GM12875 (cell line): ENCODE results near the gene BIK.

ENCODE experiments used
- H3K4me3 ChIP-seq: one replicate; pipeline ENCODE4 v1.5.1; 2011; ENCODE audit warnings: low read depth, low read length, control low read depth
- CTCF ChIP-seq: IDR thresholded peaks from 2 replicates; pipeline ENCODE4 v1.5.1; 2011; ENCODE audit warnings: low read depth, mild to moderate bottlenecking, control low read depth, inconsistent platforms, low read length, moderate library complexity, borderline replicate concordance; ENCODE audit not compliant: insufficient read depth

The BIK gene

GRCh38 chr22:43164636-43165035 is 54.1 kb downstream of the BIK start:
- no peak for TF ChIP-seq CTCF
- no peak overlapping the region for H3K4me3 ChIP-seq

- TF ChIP-seq CTCF = no peak
- H3K4me3 ChIP-seq = no peak overlapping the region
These were observed 55.8 kb downstream of the BIK start for GRCh38 chr22:43166132-43166930.

- H3K4me3 ChIP-seq = no peak overlapping the region
These were observed 56.5 kb downstream of the BIK start for GRCh38 chr22:43167001-43167589.

GRCh38 chr22:43168471-43169309 is 58.1 kb downstream of the BIK start:
- H3K4me3 ChIP-seq = no peak overlapping the region
- TF ChIP-seq CTCF = no peak

More at GRCh38 chr22:43167001-43167589, 56.5 kb downstream of the BIK start:
- TF ChIP-seq CTCF = no peak

GRCh38 chr22:43169310-43170130 is 59.0 kb downstream of the BIK start:
- no peak overlapping the region for H3K4me3 ChIP-seq
- TF ChIP-seq CTCF = no peak

GRCh38 chr22:43170131-43170480 is 59.6 kb downstream of the BIK start:
- no peak for TF ChIP-seq CTCF
- no peak overlapping the region for H3K4me3 ChIP-seq
